Mononuclear cell (primary cell): Measurements from ENCODE around the gene KLC1. TPM values are rescaled to one million over a fixed set of nuclear protein-coding genes. Genes with fewer than 3 reads are reported as not detected.

ENCODE experiments used
- H3K27me3 ChIP-seq: 2 replicates; pipeline ENCODE4 v1.6.0; 2011; ENCODE audit warnings: low read length, control low read depth; ENCODE audit not compliant: insufficient read depth
- H3K4me1 ChIP-seq: 2 replicates; pipeline ENCODE4 v1.5.1; 2011; ENCODE audit warnings: mild to moderate bottlenecking, low read length, control low read depth; ENCODE audit not compliant: insufficient read depth
- H3K4me3 ChIP-seq: 2 replicates; pipeline ENCODE4 v1.5.1; 2011; ENCODE audit warnings: mild to moderate bottlenecking, low read length, moderate library complexity
- H3K9me3 ChIP-seq: 2 replicates; pipeline ENCODE4 v1.5.1; 2011; ENCODE audit warnings: low read depth, mild to moderate bottlenecking, control low read depth, low read length
- total RNA-seq: library from RNA; depleted of rRNA; stranded (reverse); fragments of >200 nt; gene quantifications from one replicate; pipeline ENCODE4 v1.2.3, GENCODE V29; 2012

Gene KLC1
- total RNA-seq, 1 donor = 127 TPM

- Histone ChIP-seq H3K9me3 (no peaks in the 10 kb centered on the region), H3K4me3 (no peak overlapping the region)
Measured at GRCh38 chr14:103731481-103731880, 102.5 kb downstream of the KLC1 start.

GRCh38 chr14:103731916-103732867, 103.2 kb downstream of the KLC1 start:
- no peaks in the 10 kb centered on the region for H3K27me3 ChIP-seq
- no peaks in the 10 kb centered on the region for H3K4me1 ChIP-seq
- no peaks in the 10 kb centered on the region for H3K9me3 ChIP-seq
- H3K4me3 ChIP-seq = no peak overlapping the region

More at GRCh38 chr14:103731481-103731880, 102.5 kb downstream of the KLC1 start:
- Histone ChIP-seq H3K4me1 (no peaks in the 10 kb centered on the region), H3K27me3 (no peaks in the 10 kb centered on the region)

- H3K27me3 ChIP-seq = no peaks in the 10 kb centered on the region
- H3K9me3 ChIP-seq = no peaks in the 10 kb centered on the region
- no peak overlapping the region for H3K4me3 ChIP-seq
- no peaks in the 10 kb centered on the region for H3K4me1 ChIP-seq
Measured at GRCh38 chr14:103732868-103733620, 104.0 kb downstream of the KLC1 start.

- no peaks in the 10 kb centered on the region for H3K4me1 ChIP-seq
- H3K27me3 ChIP-seq = no peaks in the 10 kb centered on the region
- no peak overlapping the region for H3K4me3 ChIP-seq
- H3K9me3 ChIP-seq = no peaks in the 10 kb centered on the region
Measured at GRCh38 chr14:103733651-103734050, 104.6 kb downstream of the KLC1 start.

GRCh38 chr14:103734081-103734888, 105.3 kb downstream of the KLC1 start:
- H3K9me3 ChIP-seq = no peaks in the 10 kb centered on the region
- H3K4me1 ChIP-seq = no peaks in the 10 kb centered on the region

GRCh38 chr14:103735022-103735421, 106.0 kb downstream of the KLC1 start:
- H3K9me3 ChIP-seq = no peaks in the 10 kb centered on the region
- H3K27me3 ChIP-seq = no peaks in the 10 kb centered on the region

More at GRCh38 chr14:103734081-103734888, 105.3 kb downstream of the KLC1 start:
- Histone ChIP-seq H3K27me3 (no peaks in the 10 kb centered on the region), H3K4me3 (no peak overlapping the region)

GRCh38 chr14:103735439-103735814, 106.4 kb downstream of the KLC1 start:
- Histone ChIP-seq H3K4me3 (no peak overlapping the region), H3K27me3 (no peaks in the 10 kb centered on the region), H3K4me1 (no peaks in the 10 kb centered on the region), H3K9me3 (no peaks in the 10 kb centered on the region)

More at GRCh38 chr14:103735022-103735421, 106.0 kb downstream of the KLC1 start:
- Histone ChIP-seq H3K4me3 (no peak overlapping the region), H3K4me1 (no peaks in the 10 kb centered on the region)

GRCh38 chr14:103735815-103736545, 107.0 kb downstream of the KLC1 start:
- H3K27me3 ChIP-seq = no peaks in the 10 kb centered on the region
- no peaks in the 10 kb centered on the region for H3K4me1 ChIP-seq
- no peak overlapping the region for H3K4me3 ChIP-seq
- H3K9me3 ChIP-seq = no peaks in the 10 kb centered on the region

GRCh38 chr14:103736546-103737431, 107.8 kb downstream of the KLC1 start:
- H3K4me3 ChIP-seq = no peak overlapping the region
- H3K4me1 ChIP-seq = no peaks in the 10 kb centered on the region
- no peaks in the 10 kb centered on the region for H3K9me3 ChIP-seq
- no peaks in the 10 kb centered on the region for H3K27me3 ChIP-seq

GRCh38 chr14:103737432-103738045, 108.5 kb downstream of the KLC1 start:
- H3K9me3 ChIP-seq = no peaks in the 10 kb centered on the region
- H3K4me3 ChIP-seq = no peak overlapping the region
- H3K4me1 ChIP-seq = no peaks in the 10 kb centered on the region
- no peaks in the 10 kb centered on the region for H3K27me3 ChIP-seq

- Histone ChIP-seq H3K4me1 (no peaks in the 10 kb centered on the region), H3K9me3 (no peaks in the 10 kb centered on the region), H3K27me3 (no peaks in the 10 kb centered on the region), H3K4me3 (no peak overlapping the region)
Measured at GRCh38 chr14:103738166-103738565, 109.2 kb downstream of the KLC1 start.

- no peaks in the 10 kb centered on the region for H3K4me1 ChIP-seq
- no peaks in the 10 kb centered on the region for H3K27me3 ChIP-seq
- H3K4me3 ChIP-seq = no peak overlapping the region
- no peaks in the 10 kb centered on the region for H3K9me3 ChIP-seq
Measured at GRCh38 chr14:103738701-103739451, 109.9 kb downstream of the KLC1 start.

- no peak overlapping the region for H3K4me3 ChIP-seq
- H3K27me3 ChIP-seq = no peaks in the 10 kb centered on the region
- H3K9me3 ChIP-seq = no peaks in the 10 kb centered on the region
- no peaks in the 10 kb centered on the region for H3K4me1 ChIP-seq
Measured at GRCh38 chr14:103739466-103739792, 110.4 kb downstream of the KLC1 start.
